Left cardiac atrium (tissue), 2 donors: ENCODE results near the gene SH3GLB2. TPM values are rescaled to one million over a fixed set of nuclear protein-coding genes. Genes with fewer than 3 reads are reported as not detected.

Experiments
- total RNA-seq, 2 donors: library from RNA; stranded (reverse); fragmentation: NEBNext Ultra II Directional; extraction: Animal tissue kit (Norgen Biotek cat#: 25700); gene quantifications; one replicate each; pipeline ENCODE4 v1.2.1, GENCODE V29; 2021
- donor health status: DM: no; HTN: yes; CAD: no; lungs with severe emphysema.
- donor health status: DM: yes; HTN: yes; CAD: no.

The SH3GLB2 gene
- total RNA-seq, 2 donors from 2014 or later: 35.5 to 39.6 TPM

Other genes starting within 250 kb of the SH3GLB2 start
- 10 to 100 TPM; 15.7 to 16.9 TPM for gene TBC1D13, start 241.1 kb downstream of the SH3GLB2 start, total RNA-seq
- gene ENDOG, start 209.8 kb downstream of the SH3GLB2 start, total RNA-seq: 10 to 100 TPM; 58.5 to 61.8 TPM
- 10 to 100 TPM; 18.5 to 20.9 TPM for gene SPOUT1, start 198.5 kb downstream of the SH3GLB2 start, total RNA-seq
- 10 to 100 TPM; 10.4 to 10.8 TPM for gene KYAT1, start 146.4 kb downstream of the SH3GLB2 start, total RNA-seq
- gene LRRC8A, start 146.2 kb downstream of the SH3GLB2 start, total RNA-seq: 10 to 100 TPM; 23.7 to 47.8 TPM
- gene PHYHD1, start 107.3 kb downstream of the SH3GLB2 start, total RNA-seq: 10 to 100 TPM; 21.4 to 28.2 TPM
- 10 to 100 TPM in 1 of 2 donors, 1 to 10 TPM in 1; 9.3 to 11.3 TPM for gene DOLK, start 80.7 kb downstream of the SH3GLB2 start, total RNA-seq
- 10 to 100 TPM; 14.8 to 30.0 TPM for gene NUP188, start 80.6 kb downstream of the SH3GLB2 start, total RNA-seq
- 10 to 100 TPM; 31.8 to 36.3 TPM for gene MIGA2, start 8.3 kb upstream of the SH3GLB2 start, total RNA-seq
- gene DOLPP1, start 52.8 kb upstream of the SH3GLB2 start, total RNA-seq: 1 to 10 TPM; 4.5 to 5.0 TPM
- 10 to 100 TPM; 58.4 to 61.1 TPM for gene CRAT, start 82.5 kb upstream of the SH3GLB2 start, total RNA-seq
- gene PTPA, start 83.1 kb upstream of the SH3GLB2 start, total RNA-seq: 100 to 1,000 TPM; 113 to 131 TPM
- gene IER5L, start 149.9 kb upstream of the SH3GLB2 start, total RNA-seq: 10 to 100 TPM in 1 of 2 donors, 1 to 10 TPM in 1; 5.4 to 13.1 TPM